Measurements from ENCODE around the gene INPP5A. TPM values are rescaled to one million over a fixed set of nuclear protein-coding genes. Genes with fewer than 3 reads are reported as not detected.
A peak's percentile ranks its signal among the peaks of the same experiment; 100 is the strongest.

The INPP5A gene
- total and polyA plus RNA-seq, 2 experiments from 2014 or later = 41.2 to 53.6 TPM

- Histone ChIP-seq H3K36me3 (replicated peaks; ENCODE audit: insufficient read depth, low read depth) (no peaks in the 10 kb centered on the region), H2AFZ (no peak overlapping the region), H3K4me1 (ENCODE audit: insufficient read depth) (peaks cover 30% of the 10 kb centered on the region), H3K27me3 (no peaks in the 10 kb centered on the region), H3K79me2 (peaks cover 96% of the 10 kb centered on the region), H3K4me2 (peak overlapping the region; percentile 58), H3K27ac (peak overlapping the region; percentile 88), H4K20me1 (ENCODE audit: insufficient read depth, poor library complexity, severe bottlenecking) (peaks cover 8% of the 10 kb centered on the region), H3K4me3 (no peak overlapping the region), H3K9me2 (replicated peaks; ENCODE audit: insufficient read depth) (no peaks in the 10 kb centered on the region), H3K9me3 (ENCODE audit: low read depth) (no peaks in the 10 kb centered on the region)
- TF ChIP-seq CTCF (IDR thresholded peaks at IDR 0.05; ENCODE audit: poor library complexity) = no peak
- no peak for DNase-seq (ENCODE audit: low spot score)
- WGBS (ENCODE audit: low lambda C conversion rate, missing lambda C conversion rate) = 91% methylated on average over 25 of the region's 25 CpGs
Measured at GRCh38 chr10:132593900-132594876, 56.6 kb downstream of the INPP5A start.

GRCh38 chr10:132595021-132595420 is 57.4 kb downstream of the INPP5A start:
- Histone ChIP-seq H3K4me1 (ENCODE audit: insufficient read depth) (peaks cover 29% of the 10 kb centered on the region), H3K79me2 (peaks cover 96% of the 10 kb centered on the region), H3K4me2 (no peak overlapping the region)

GRCh38 chr10:132595854-132596253 is 58.3 kb downstream of the INPP5A start:
- Histone ChIP-seq H2AFZ (no peak overlapping the region), H3K4me1 (ENCODE audit: insufficient read depth) (peaks cover 21% of the 10 kb centered on the region), H3K79me2 (peaks cover 96% of the 10 kb centered on the region), H4K20me1 (ENCODE audit: insufficient read depth, poor library complexity, severe bottlenecking) (peaks cover 8% of the 10 kb centered on the region), H3K27ac (no peak overlapping the region), H3K9me3 (ENCODE audit: low read depth) (no peaks in the 10 kb centered on the region), H3K9me2 (replicated peaks; ENCODE audit: insufficient read depth) (no peaks in the 10 kb centered on the region), H3K4me3 (no peak overlapping the region), H3K36me3 (replicated peaks; ENCODE audit: insufficient read depth, low read depth) (no peaks in the 10 kb centered on the region), H3K27me3 (no peaks in the 10 kb centered on the region), H3K4me2 (no peak overlapping the region)
- WGBS (ENCODE audit: low lambda C conversion rate, missing lambda C conversion rate) = 73% methylated on average over 7 of the region's 7 CpGs
- no peak for DNase-seq (ENCODE audit: low spot score)
- TF ChIP-seq EZH2phosphoT487 (IDR thresholded peaks at IDR 0.05; ENCODE audit: low read depth, severe bottlenecking, unreplicated experiment) (no peak), EZH2 (IDR thresholded peaks at IDR 0.05; ENCODE audit: borderline replicate concordance) (no peak), CTCF (IDR thresholded peaks at IDR 0.05; ENCODE audit: poor library complexity) (no peak)

More at GRCh38 chr10:132595021-132595420, 57.4 kb downstream of the INPP5A start:
- Histone ChIP-seq H2AFZ (no peak overlapping the region), H3K4me3 (no peak overlapping the region), H3K36me3 (replicated peaks; ENCODE audit: insufficient read depth, low read depth) (no peaks in the 10 kb centered on the region), H3K27ac (no peak overlapping the region), H3K27me3 (no peaks in the 10 kb centered on the region), H3K9me3 (ENCODE audit: low read depth) (no peaks in the 10 kb centered on the region), H3K9me2 (replicated peaks; ENCODE audit: insufficient read depth) (no peaks in the 10 kb centered on the region), H4K20me1 (ENCODE audit: insufficient read depth, poor library complexity, severe bottlenecking) (peaks cover 8% of the 10 kb centered on the region)
- no peak for DNase-seq (ENCODE audit: low spot score)
- 93% methylated on average over 11 of the region's 11 CpGs for WGBS (ENCODE audit: low lambda C conversion rate, missing lambda C conversion rate)
- TF ChIP-seq EZH2 (IDR thresholded peaks at IDR 0.05; ENCODE audit: borderline replicate concordance) (no peak), CTCF (IDR thresholded peaks at IDR 0.05; ENCODE audit: poor library complexity) (no peak)
